IMR-90 (cell line): ENCODE measurements around the gene ZCWPW1. TPM values are rescaled to one million over a fixed set of nuclear protein-coding genes. Genes with fewer than 3 reads are reported as not detected.

Experiments used
- ATAC-seq: fragments of 200-7000 bp; cut with Tn5 transposase; 2 replicates; pipeline ENCODE4 v1.9.1; 2020; ENCODE audit warnings: low read depth, mild to moderate bottlenecking, moderate library complexity
- BruUV-seq: library from RNA; stranded (reverse); fragments of 400-500 nt; replicated peaks from 2 replicates; lab custom pipeline; 2021; lab: Mats Ljungman, UMichigan
- CTCF ChIA-PET: fragments of 300-600 bp; formaldehyde crosslinking; extraction: SDS; loops from one replicate; lab custom pipeline; 2021; ENCODE audit warnings: antibody characterized with exemption; lab: Yijun Ruan, JAX
- POLR2A ChIA-PET: fragments of 300-600 bp; sonication (Branson Sonifier 250); formaldehyde crosslinking; loops from one replicate; lab custom pipeline; 2022; ENCODE audit warnings: antibody characterized with exemption; ENCODE audit not compliant: unreplicated experiment; lab: Charles Lee
- DNase-seq: peaks from one replicate; pipeline ENCODE4 v3.0.0; 2013
- H2AFZ ChIP-seq: replicated peaks from 2 replicates; pipeline ENCODE3; 2013; ENCODE audit warnings: low read length, mild to moderate bottlenecking; ENCODE audit not compliant: poor library complexity
- H2AK5ac ChIP-seq: 2 replicates; pipeline ENCODE4 v1.6.1; 2013; ENCODE audit warnings: low read depth, low read length, inconsistent platforms
- H2AK9ac ChIP-seq: replicated peaks from 2 replicates; pipeline ENCODE3; 2013; ENCODE audit warnings: mild to moderate bottlenecking, low read depth, low read length, moderate library complexity; ENCODE audit not compliant: poor library complexity
- H2BK120ac ChIP-seq: 2 replicates; pipeline ENCODE4 v1.6.1; 2013; ENCODE audit warnings: low read depth, low read length, inconsistent platforms
- H2BK15ac ChIP-seq: 3 replicates; pipeline ENCODE4 v1.6.1; 2013; ENCODE audit warnings: low read depth, low read length, inconsistent platforms
- H2BK20ac ChIP-seq: 2 replicates; pipeline ENCODE4 v1.6.1; 2013; ENCODE audit warnings: low read depth, mild to moderate bottlenecking, inconsistent platforms, low read length, moderate library complexity
- H2BK5ac ChIP-seq: 2 replicates; pipeline ENCODE4 v1.6.1; 2013; ENCODE audit warnings: mild to moderate bottlenecking, low read depth, low read length, inconsistent platforms; ENCODE audit not compliant: poor library complexity, severe bottlenecking
- H3K14ac ChIP-seq: replicated peaks from 2 replicates; pipeline ENCODE4 v1.6.1; 2013; ENCODE audit warnings: low read depth, low read length, inconsistent platforms
- H3K18ac ChIP-seq: 2 replicates; pipeline ENCODE4 v1.6.1; 2013; ENCODE audit warnings: low read depth, low read length, control low read depth
- H3K23ac ChIP-seq: 2 replicates; pipeline ENCODE4 v1.6.1; 2013; ENCODE audit warnings: low read depth, low read length, inconsistent platforms
- H3K27ac ChIP-seq: 2 replicates; pipeline ENCODE4 v1.5.1; 2013; ENCODE audit warnings: mild to moderate bottlenecking, control low read depth, low read length; ENCODE audit not compliant: insufficient read depth
- H3K27me3 ChIP-seq: 2 replicates; pipeline ENCODE4 v1.6.1; 2013; ENCODE audit warnings: low read length; ENCODE audit not compliant: control insufficient read depth, insufficient read depth
- H3K36me3 ChIP-seq: 2 replicates; pipeline ENCODE4 v1.6.1; 2013; ENCODE audit warnings: low read length, mixed read lengths; ENCODE audit not compliant: control insufficient read depth, insufficient read depth
- H3K4ac ChIP-seq: 2 replicates; pipeline ENCODE4 v1.6.1; 2013; ENCODE audit warnings: low read depth, low read length, inconsistent platforms
- H3K4me1 ChIP-seq: 2 replicates; pipeline ENCODE4 v1.6.1; 2013; ENCODE audit warnings: low read length, mixed read lengths; ENCODE audit not compliant: control insufficient read depth, insufficient read depth
- H3K4me2 ChIP-seq: 2 replicates; pipeline ENCODE4 v1.6.1; 2013; ENCODE audit warnings: low read depth, mild to moderate bottlenecking, control low read depth, low read length, moderate library complexity
- H3K4me3 ChIP-seq: 2 replicates; pipeline ENCODE4 v1.5.1; 2013; ENCODE audit warnings: low read depth, mild to moderate bottlenecking, control low read depth, low read length, moderate library complexity; ENCODE audit not compliant: insufficient read depth
- H3K56ac ChIP-seq: 2 replicates; pipeline ENCODE4 v1.6.1; 2013; ENCODE audit warnings: low read length, inconsistent platforms; ENCODE audit not compliant: insufficient read depth; ENCODE audit errors: extremely low read depth
- H3K79me1 ChIP-seq, 2 experiments: 2 replicates each; pipeline ENCODE4 v1.6.1; 2013; ENCODE audit warnings: low read length in 2 of 2, inconsistent platforms in 1 of 2, low read depth in 1 of 2
- H3K9ac ChIP-seq: 2 replicates; pipeline ENCODE4 v1.6.1; 2013; ENCODE audit warnings: low read depth, low read length, control low read depth
- H3K9me1 ChIP-seq: 2 replicates; pipeline ENCODE4 v1.6.1; 2013; ENCODE audit warnings: low read length, inconsistent platforms; ENCODE audit not compliant: insufficient read depth
- H3K9me3 ChIP-seq: 2 replicates; pipeline ENCODE4 v1.6.1; 2013; ENCODE audit warnings: low read length; ENCODE audit not compliant: control insufficient read depth, insufficient read depth
- H4K20me1 ChIP-seq: 2 replicates; pipeline ENCODE4 v1.6.1; 2013; ENCODE audit warnings: low read length, inconsistent platforms; ENCODE audit not compliant: insufficient read depth
- H4K5ac ChIP-seq: 2 replicates; pipeline ENCODE4 v1.6.1; 2013; ENCODE audit warnings: mild to moderate bottlenecking, low read depth, low read length, control low read depth
- H4K8ac ChIP-seq, 2 experiments: 2 replicates each; pipeline ENCODE4 v1.6.1; 2013; ENCODE audit warnings: low read depth in 2 of 2, low read length in 2 of 2, control low read depth in 1 of 2, inconsistent platforms in 1 of 2
- H4K91ac ChIP-seq: 2 replicates; pipeline ENCODE4 v1.6.1; 2013; ENCODE audit warnings: low read depth, low read length, inconsistent platforms; ENCODE audit not compliant: insufficient read depth
- BHLHE40 ChIP-seq: fragments of 150-350 bp; IDR thresholded peaks from 2 replicates; pipeline ENCODE4 v1.6.1; 2016; ENCODE audit warnings: mild to moderate bottlenecking, low read depth, low read length
- CHD1 ChIP-seq: IDR thresholded peaks from 2 replicates; pipeline ENCODE4 v1.6.1; 2012; ENCODE audit warnings: low read depth, low read length, improper control_type of control experiment
- FOS ChIP-seq: fragments of 150-350 bp; IDR thresholded peaks from 2 replicates; pipeline ENCODE4 v1.6.1; 2016; ENCODE audit warnings: low read depth, low read length
- MAFK ChIP-seq: IDR thresholded peaks from 2 replicates; pipeline ENCODE4 v1.6.1; 2012; ENCODE audit warnings: low read depth, low read length, improper control_type of control experiment
- MXI1 ChIP-seq: IDR thresholded peaks from 2 replicates; pipeline ENCODE4 v1.6.1; 2012; ENCODE audit warnings: low read depth, mild to moderate bottlenecking, low read length, moderate library complexity, borderline replicate concordance
- NFE2L2 ChIP-seq: fragments of 150-350 bp; IDR thresholded peaks from 2 replicates; pipeline ENCODE4 v1.6.1; 2016; ENCODE audit warnings: low read depth, mild to moderate bottlenecking, low read length
- RCOR1 ChIP-seq: IDR thresholded peaks from 2 replicates; pipeline ENCODE4 v1.6.1; 2012; ENCODE audit warnings: mild to moderate bottlenecking, low read length, improper control_type of control experiment; ENCODE audit not compliant: insufficient replicate concordance
- WGBS, 2 experiments: methylation state at CpG; one replicate each; pipeline versions ENCODE4 v1.1.5 to v1.1.7; 2013; ENCODE audit warnings: missing lambda C conversion rate in 2 of 2; ENCODE audit not compliant: insufficient read length in 1 of 2; ENCODE audit errors: extremely low coverage in 2 of 2; 5-methylcytosine and 5-hydroxymethylcytosine counted together
- dilution Hi-C: fragments of 300-500 bp; cut with HindIII; formaldehyde crosslinking; loops from one replicate; pipeline ENCODE4 v1.14.3; 2018; ENCODE audit warnings: low sequenced_read_pairs; ENCODE audit not compliant: unreplicated experiment
- in situ Hi-C: fragments of 300-500 bp; cut with MboI; formaldehyde crosslinking; loops from 3 replicates; pipeline ENCODE4 v1.14.3; 2019; ENCODE audit warnings: low sequenced_read_pairs, inconsistent platforms, mixed read lengths
- intact Hi-C: fragments of 100-400 bp; cut with micrococcal nuclease; formaldehyde crosslinking; loops from 2 replicates; pipeline ENCODE4 v1.10.0; 2022
- polyA plus RNA-seq, 3 experiments: library from polyadenylated mRNA; depleted of rRNA; stranded (reverse); fragments of >200 nt; gene quantifications; 2 replicates each; pipeline ENCODE4 v1.2.3, GENCODE V29; 2012; ENCODE audit warnings: low replicate concordance in 1 of 3
- total RNA-seq: library from RNA; depleted of rRNA; stranded (reverse); fragments of >200 nt; gene quantifications from 2 replicates; pipeline ENCODE4 v1.2.3, GENCODE V29; 2012
- TF ChIP-seq, protein P1 (sequence below): fragments of 150-350 bp; IDR thresholded peaks from 2 replicates; pipeline ENCODE4 v1.6.1; 2016; ENCODE audit warnings: low read depth, mild to moderate bottlenecking, low read length, moderate library complexity, borderline replicate concordance

ZCWPW1 gene
- total and polyA plus RNA-seq, 2 of the 4 experiments (the other 2 are of a cell fraction) = 0.72 to 1.3 TPM

DNA sequence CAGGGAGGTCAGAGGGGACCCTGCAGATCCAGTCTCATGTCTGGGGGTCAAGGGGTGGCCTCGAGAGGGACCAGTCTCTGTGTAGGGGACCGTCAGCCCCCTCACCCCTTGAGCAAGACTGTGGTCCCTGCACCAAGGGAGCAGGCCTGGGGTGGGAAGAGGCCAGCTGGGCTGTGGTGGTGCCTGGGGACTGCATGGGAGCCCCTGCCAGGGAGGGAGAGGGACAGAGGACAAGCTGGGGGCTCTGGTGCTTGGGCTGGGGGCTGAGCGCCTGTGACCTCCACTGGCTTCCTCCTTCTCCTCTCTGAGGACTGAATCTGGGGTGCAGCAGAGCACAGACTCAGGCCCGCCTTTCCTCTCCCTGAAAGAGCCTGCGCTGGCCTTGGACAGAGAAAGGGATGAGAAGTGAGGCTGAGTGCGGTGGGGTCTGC, 71.4 kb downstream of the ZCWPW1 start:
- ChIA-PET CTCF (no interaction called here), POLR2A (no interaction called here)
- H4K91ac ChIP-seq = no peak overlapping the region
- H3K4me2 ChIP-seq = no peak overlapping the region
- H2BK5ac ChIP-seq = no peak overlapping the region
- BruUV-seq = no TSS peak
- H3K9ac ChIP-seq = no peak overlapping the region
- H2BK15ac ChIP-seq = no peak overlapping the region
- H2AFZ ChIP-seq = no peak overlapping the region
- no peak overlapping the region for H3K4me3 ChIP-seq
- H3K79me1 ChIP-seq = peaks cover 0 to 3% of the 10 kb centered on the region in 2 experiments; a peak in 1 of 4 replicates
- no peak overlapping the region for H2AK5ac ChIP-seq
- no peak overlapping the region for H3K23ac ChIP-seq
- in situ Hi-C loops (no loop called here), intact Hi-C loops (no loop called here), dilution Hi-C loops (no loop called here)
- no peaks in the 10 kb centered on the region for H3K4me1 ChIP-seq
- H4K5ac ChIP-seq = no peak overlapping the region
- no peak overlapping the region for H2AK9ac ChIP-seq
- H3K56ac ChIP-seq = no peak overlapping the region
- H3K36me3 ChIP-seq = peaks cover 77% of the 10 kb centered on the region
- no peaks in the 10 kb centered on the region for H3K9me1 ChIP-seq
- H3K4ac ChIP-seq = no peak overlapping the region
- no peak overlapping the region for H3K14ac ChIP-seq
- H3K9me3 ChIP-seq = no peaks in the 10 kb centered on the region
- H2BK120ac ChIP-seq = no peak overlapping the region
- H3K27me3 ChIP-seq = no peaks in the 10 kb centered on the region
- H3K18ac ChIP-seq = no peak overlapping the region
- TF ChIP-seq FOS = no peak
- no peak for TF ChIP-seq RCOR1
- TF ChIP-seq, protein P1, sequence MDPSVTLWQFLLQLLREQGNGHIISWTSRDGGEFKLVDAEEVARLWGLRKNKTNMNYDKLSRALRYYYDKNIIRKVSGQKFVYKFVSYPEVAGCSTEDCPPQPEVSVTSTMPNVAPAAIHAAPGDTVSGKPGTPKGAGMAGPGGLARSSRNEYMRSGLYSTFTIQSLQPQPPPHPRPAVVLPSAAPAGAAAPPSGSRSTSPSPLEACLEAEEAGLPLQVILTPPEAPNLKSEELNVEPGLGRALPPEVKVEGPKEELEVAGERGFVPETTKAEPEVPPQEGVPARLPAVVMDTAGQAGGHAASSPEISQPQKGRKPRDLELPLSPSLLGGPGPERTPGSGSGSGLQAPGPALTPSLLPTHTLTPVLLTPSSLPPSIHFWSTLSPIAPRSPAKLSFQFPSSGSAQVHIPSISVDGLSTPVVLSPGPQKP = no peak
- no peak for TF ChIP-seq CHD1
- TF ChIP-seq BHLHE40 = no peak
- no peak for TF ChIP-seq MAFK
- TF ChIP-seq NFE2L2 = no peak
- no peak for TF ChIP-seq MXI1
- no peak for DNase-seq
- no CpG with 5 or more reads among the region's 6 CpGs for WGBS, 2 experiments
- H4K8ac ChIP-seq = no peak overlapping the region
- no peak overlapping the region for H3K27ac ChIP-seq
- H4K20me1 ChIP-seq = no peaks in the 10 kb centered on the region
- no peak for ATAC-seq
- no peak overlapping the region for H2BK20ac ChIP-seq
